DOHH2 (cell line): Measurements from ENCODE around the gene CSRNP3.

Experiments
- H3F3A ChIP-seq: fragments of 200-600 bp; sonication (generic), shearing (Covaris generic); 2 replicates; pipeline ENCODE4 v1.6.0; 2016; ENCODE audit warnings: antibody characterized with exemption, mild to moderate bottlenecking; ENCODE audit not compliant: control insufficient read depth, insufficient read depth
- H3K27ac ChIP-seq: fragments of 200-600 bp; sonication (generic); 2 replicates; pipeline ENCODE4 v1.5.1; 2014; ENCODE audit warnings: low read depth, mild to moderate bottlenecking, low read length, moderate library complexity
- H3K27me3 ChIP-seq: fragments of 200-600 bp; sonication (generic); 2 replicates; pipeline ENCODE4 v1.6.1; 2014; ENCODE audit warnings: mild to moderate bottlenecking, low read length, mixed read lengths; ENCODE audit not compliant: control insufficient read depth
- H3K36me3 ChIP-seq: fragments of 200-600 bp; sonication (generic); 2 replicates; pipeline ENCODE4 v1.6.1; 2014; ENCODE audit warnings: mild to moderate bottlenecking, low read length, moderate library complexity, mixed read lengths; ENCODE audit not compliant: control insufficient read depth
- H3K4me1 ChIP-seq: fragments of 200-600 bp; sonication (generic); 2 replicates; pipeline ENCODE4 v1.6.1; 2014; ENCODE audit warnings: mild to moderate bottlenecking, low read length, mixed read lengths; ENCODE audit not compliant: control insufficient read depth
- H3K4me2 ChIP-seq: fragments of 200-600 bp; sonication (generic); 2 replicates; pipeline ENCODE4 v1.6.0; 2014; ENCODE audit warnings: mild to moderate bottlenecking, low read length, moderate library complexity
- H3K4me3 ChIP-seq: fragments of 200-600 bp; sonication (generic); 2 replicates; pipeline ENCODE4 v1.5.1; 2014; ENCODE audit warnings: mild to moderate bottlenecking, low read length, mixed read lengths
- H3K79me2 ChIP-seq: fragments of 200-600 bp; sonication (generic); 2 replicates; pipeline ENCODE4 v1.6.1; 2014; ENCODE audit warnings: mild to moderate bottlenecking, low read length, mixed read lengths; ENCODE audit not compliant: control insufficient read depth
- H3K9me2 ChIP-seq: fragments of 200-600 bp; sonication (generic); replicated peaks from 2 replicates; pipeline ENCODE4 v1.6.1; 2014; ENCODE audit warnings: mild to moderate bottlenecking, low read length, mixed read lengths; ENCODE audit not compliant: control insufficient read depth
- H3K9me3 ChIP-seq: fragments of 200-600 bp; sonication (generic); 2 replicates; pipeline ENCODE4 v1.6.1; 2014; ENCODE audit warnings: antibody characterized with exemption, low read length, mixed read lengths; ENCODE audit not compliant: control insufficient read depth, insufficient read depth
- H4K20me1 ChIP-seq: fragments of 200-600 bp; sonication (generic); 2 replicates; pipeline ENCODE4 v1.6.0; 2014; ENCODE audit warnings: low read depth, mild to moderate bottlenecking, antibody characterized with exemption, low read length, moderate library complexity; ENCODE audit not compliant: control insufficient read depth, insufficient read depth
- CTCF ChIP-seq: fragments of 200-600 bp; sonication (generic); IDR thresholded peaks from one replicate; pipeline ENCODE4 v1.5.1; 2014; ENCODE audit warnings: antibody characterized with exemption, mild to moderate bottlenecking, low read depth, low read length; ENCODE audit not compliant: poor library complexity, severe bottlenecking
- EZH2phosphoT487 ChIP-seq: fragments of 200-600 bp; sonication (generic); IDR thresholded peaks from 2 replicates; pipeline ENCODE4 v1.6.1; 2017; ENCODE audit warnings: borderline replicate concordance, mild to moderate bottlenecking, antibody characterized with exemption, low read length, moderate library complexity, mixed read lengths

The CSRNP3 gene

GRCh38 chr2:165718610-165719210 is 249.2 kb downstream of the CSRNP3 start:
- Histone ChIP-seq H3K27me3 (no peaks in the 10 kb centered on the region), H4K20me1 (no peaks in the 10 kb centered on the region), H3K36me3 (no peaks in the 10 kb centered on the region), H3K79me2 (no peaks in the 10 kb centered on the region), H3K9me2 (no peaks in the 10 kb centered on the region), H3K4me3 (no peak overlapping the region), H3K4me2 (no peak overlapping the region), H3F3A (no peaks in the 10 kb centered on the region), H3K4me1 (no peaks in the 10 kb centered on the region), H3K27ac (no peak overlapping the region), H3K9me3 (no peaks in the 10 kb centered on the region)
- TF ChIP-seq EZH2phosphoT487, result no peak
- no peak for TF ChIP-seq CTCF

GRCh38 chr2:165720511-165720910 is 251.0 kb downstream of the CSRNP3 start:
- no peak overlapping the region for H3K4me3 ChIP-seq
- no peaks in the 10 kb centered on the region for H3K4me1 ChIP-seq
- H3K36me3 ChIP-seq, result no peaks in the 10 kb centered on the region
- H3F3A ChIP-seq, result no peaks in the 10 kb centered on the region
- H3K79me2 ChIP-seq, result no peaks in the 10 kb centered on the region
- TF ChIP-seq EZH2phosphoT487 (no peak), CTCF (no peak)
- no peaks in the 10 kb centered on the region for H3K9me3 ChIP-seq
- H3K27me3 ChIP-seq, result no peaks in the 10 kb centered on the region
- no peaks in the 10 kb centered on the region for H4K20me1 ChIP-seq
- H3K4me2 ChIP-seq, result no peak overlapping the region
- no peaks in the 10 kb centered on the region for H3K9me2 ChIP-seq
- no peak overlapping the region for H3K27ac ChIP-seq

- H3F3A ChIP-seq, result no peaks in the 10 kb centered on the region
- H4K20me1 ChIP-seq, result no peaks in the 10 kb centered on the region
- H3K4me3 ChIP-seq, result no peak overlapping the region
- H3K79me2 ChIP-seq, result no peaks in the 10 kb centered on the region
- H3K4me1 ChIP-seq, result no peaks in the 10 kb centered on the region
- no peak overlapping the region for H3K4me2 ChIP-seq
- no peak overlapping the region for H3K27ac ChIP-seq
- no peaks in the 10 kb centered on the region for H3K36me3 ChIP-seq
- no peaks in the 10 kb centered on the region for H3K9me2 ChIP-seq
- no peak for TF ChIP-seq CTCF
- TF ChIP-seq EZH2phosphoT487, result no peak
- no peaks in the 10 kb centered on the region for H3K27me3 ChIP-seq
- no peaks in the 10 kb centered on the region for H3K9me3 ChIP-seq
These were observed 255.9 kb downstream of the CSRNP3 start for GRCh38 chr2:165725421-165725820.
